GM21717 (cell line): Measurements from ENCODE around the gene ACOT13.
"Not testable (repeated sequence)": the region's sequence is repeated elsewhere in the genome, so short reads cannot be mapped to it uniquely, and the experiment has no call there.

Experiments used
- ATAC-seq: cut with Tn5 transposase; IDR thresholded peaks from one replicate; pipeline ENCODE4 v1.9.1; 2021; ENCODE audit warnings: mild to moderate bottlenecking, moderate library complexity; ENCODE audit not compliant: unreplicated experiment

ACOT13 gene

DNA sequence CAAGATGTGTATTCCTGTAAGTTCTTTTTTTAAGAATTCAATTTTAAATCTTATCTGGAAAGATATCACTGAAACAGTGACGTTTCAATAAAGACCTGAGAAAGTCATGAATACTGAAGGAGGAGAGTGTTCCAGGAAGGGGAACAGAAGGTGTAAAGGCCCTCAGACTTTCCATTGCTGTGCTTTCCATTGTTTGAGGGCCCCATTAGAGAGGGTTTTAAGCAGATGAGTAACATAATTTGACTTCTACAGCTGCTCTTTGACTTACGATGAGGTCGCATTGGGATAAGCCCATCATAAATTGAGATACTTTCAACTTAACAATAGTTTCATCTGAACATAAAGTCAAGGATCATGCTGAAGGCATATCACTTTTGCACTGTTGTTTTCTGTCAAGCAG is 24.7 kb downstream of the ACOT13 start:
- ATAC-seq = no peak

- no peak for ATAC-seq
These were observed 25.1 kb downstream of the ACOT13 start for GRCh38 chr6:24692003-24692402.

DNA sequence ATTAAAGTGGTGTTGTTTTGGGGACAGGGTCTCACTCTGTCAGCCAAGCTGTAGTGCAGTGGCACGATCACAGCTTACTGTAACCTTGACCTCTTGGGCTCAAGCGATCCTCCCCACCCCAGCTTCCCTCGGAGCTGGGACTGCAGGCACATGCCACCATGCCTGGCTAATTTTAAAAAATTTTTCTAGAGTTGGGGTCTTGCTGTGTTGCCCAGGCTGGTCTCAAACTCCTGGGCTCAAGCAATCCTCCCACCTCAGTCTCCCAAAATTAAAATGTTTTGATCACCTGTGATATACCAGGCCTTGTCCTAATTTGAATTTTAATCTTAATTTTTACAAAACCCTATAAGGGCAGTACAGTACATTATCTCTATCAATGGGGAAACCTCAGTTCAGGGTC is 25.5 kb downstream of the ACOT13 start:
- no peak for ATAC-seq

- no peak for ATAC-seq
These were observed 26.1 kb downstream of the ACOT13 start for GRCh38 chr6:24692848-24693592.

DNA sequence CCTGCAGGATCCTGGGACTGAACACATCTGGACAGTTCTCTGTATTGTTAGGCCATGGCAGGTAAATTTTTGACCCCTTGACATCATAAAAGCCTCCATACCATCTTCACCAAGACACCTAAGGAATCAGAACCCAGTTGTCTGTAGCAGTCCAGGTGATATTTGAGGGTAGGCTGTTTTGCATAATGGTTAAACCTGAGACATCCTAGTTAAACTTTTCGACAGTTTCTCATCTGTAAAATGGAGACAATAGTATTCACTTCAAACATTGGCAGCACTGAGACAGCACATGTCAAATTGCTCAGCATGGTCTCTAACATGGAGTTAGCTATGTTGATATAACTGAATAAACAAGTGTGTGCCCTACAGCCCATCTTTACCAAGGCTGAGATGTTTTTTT is 27.3 kb downstream of the ACOT13 start:
- no peak for ATAC-seq

DNA sequence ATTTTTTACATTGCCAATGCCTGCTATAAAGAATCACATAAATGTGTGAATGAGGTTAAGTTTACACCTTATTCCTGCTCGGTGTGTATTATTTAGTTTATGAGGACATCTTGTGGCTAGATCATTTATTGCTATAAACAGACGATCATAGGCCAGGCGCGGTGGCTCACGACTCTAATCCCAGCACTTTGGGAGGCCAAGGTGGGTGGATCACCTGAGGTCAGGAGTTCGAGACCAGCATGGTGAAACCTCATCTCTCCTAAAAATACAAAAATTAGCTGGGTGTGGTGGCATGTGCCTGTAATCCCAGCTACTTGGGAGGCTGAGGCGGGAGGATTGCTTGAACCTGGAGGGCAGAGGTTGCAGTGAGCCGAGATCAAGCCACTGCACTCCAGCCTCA is 28.8 kb downstream of the ACOT13 start:
- ATAC-seq = not testable (repeated sequence)

GRCh38 chr6:24696097-24696496 is 29.2 kb downstream of the ACOT13 start:
- ATAC-seq = no peak

- ATAC-seq = no peak
These were observed 32.9 kb downstream of the ACOT13 start for GRCh38 chr6:24699521-24700359.

DNA sequence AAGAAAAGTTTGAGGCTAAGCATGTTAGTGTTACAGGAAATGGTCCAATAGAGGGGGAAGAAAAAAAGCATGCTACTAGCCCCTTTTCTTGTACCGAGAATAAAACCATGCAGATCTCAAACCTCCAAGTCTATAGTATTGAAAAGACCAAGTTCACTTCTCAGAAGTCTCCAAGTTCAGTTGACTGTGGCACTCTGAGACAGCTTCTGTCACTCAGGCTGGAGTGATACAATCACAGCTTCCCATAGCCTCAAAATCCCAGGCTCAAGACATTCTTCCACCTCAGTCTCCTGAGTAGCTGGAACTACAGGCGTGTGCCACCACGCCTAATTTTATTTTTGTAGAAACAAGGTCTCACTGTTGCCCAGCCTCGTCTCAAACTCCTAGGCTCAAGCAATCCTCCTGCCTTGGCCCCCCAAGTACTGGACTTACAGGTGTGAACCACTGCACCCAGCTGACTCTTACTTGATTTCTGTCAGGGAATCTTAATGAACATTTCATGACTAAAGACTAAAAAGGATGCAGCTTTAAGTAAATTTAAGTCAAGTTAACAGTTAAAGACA is 35.9 kb downstream of the ACOT13 start:
- ATAC-seq = no peak

DNA sequence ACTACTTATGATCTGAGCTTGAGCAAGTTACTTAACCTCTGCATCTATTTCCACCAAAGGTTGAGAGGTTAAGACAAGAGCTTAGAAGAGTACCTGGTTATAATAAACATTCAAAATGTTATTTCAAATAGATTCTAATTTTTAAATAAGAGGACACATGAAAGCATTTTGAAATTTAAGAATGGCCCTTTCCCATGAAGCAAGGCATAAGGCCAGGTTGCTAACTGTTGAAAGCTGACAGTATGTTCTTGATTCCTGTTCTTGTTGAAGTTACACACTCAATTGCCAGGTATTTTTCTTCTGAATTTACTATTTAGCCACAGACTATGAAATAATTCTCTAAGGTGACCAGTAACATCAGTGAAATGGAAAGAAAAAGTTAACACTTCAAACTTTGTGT is 37.6 kb downstream of the ACOT13 start:
- ATAC-seq = no peak

DNA sequence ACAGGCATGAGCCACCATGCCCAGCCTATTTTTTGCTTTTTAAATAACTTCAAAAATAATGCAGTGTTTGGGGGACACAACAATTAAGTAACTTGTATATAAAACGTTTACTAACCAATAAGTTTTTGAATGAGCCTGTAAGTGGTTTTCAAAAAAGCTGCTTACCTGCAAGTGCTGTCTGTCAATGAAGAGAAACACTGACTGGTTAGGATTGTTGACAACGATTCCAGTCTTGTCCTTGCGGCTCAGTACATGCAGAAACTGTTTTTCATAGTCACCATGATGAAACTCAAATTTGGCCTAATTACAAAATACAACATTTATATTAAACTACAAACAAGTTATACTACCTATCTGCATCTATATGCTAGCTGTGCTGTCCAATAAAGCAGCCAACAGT is 41.7 kb downstream of the ACOT13 start:
- no peak for ATAC-seq

DNA sequence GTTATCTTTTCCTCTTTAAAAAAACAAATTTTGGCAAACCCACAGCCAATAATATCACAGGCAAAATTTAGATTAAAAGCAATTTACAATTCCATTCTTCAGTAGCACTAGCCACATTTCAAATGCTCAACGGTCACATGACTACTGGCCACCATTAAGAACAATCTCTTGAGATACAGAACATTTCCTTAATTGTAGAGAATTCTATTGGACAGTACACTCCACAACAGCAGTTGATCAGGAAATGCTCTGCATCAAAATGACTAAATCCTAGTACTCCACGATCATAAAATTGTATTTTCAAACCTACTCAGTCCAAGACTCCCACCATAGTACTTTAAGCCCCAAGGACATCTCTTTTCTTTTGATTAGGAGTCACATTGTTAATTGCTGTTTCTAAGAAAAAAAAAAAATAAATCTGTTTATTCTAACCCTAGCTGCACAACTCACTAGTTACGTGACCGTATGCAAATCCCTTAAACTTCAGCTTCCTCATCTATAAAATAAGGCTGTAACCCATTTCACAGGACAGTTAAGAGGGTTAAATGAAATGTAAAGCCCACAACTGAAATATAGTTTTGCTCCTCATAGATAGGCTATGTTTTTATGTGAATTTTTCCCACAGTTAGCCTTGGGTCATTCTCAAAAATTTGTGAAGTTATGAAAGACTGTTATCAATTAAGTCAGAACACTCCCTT is 42.3 kb downstream of the ACOT13 start:
- no peak for ATAC-seq

DNA sequence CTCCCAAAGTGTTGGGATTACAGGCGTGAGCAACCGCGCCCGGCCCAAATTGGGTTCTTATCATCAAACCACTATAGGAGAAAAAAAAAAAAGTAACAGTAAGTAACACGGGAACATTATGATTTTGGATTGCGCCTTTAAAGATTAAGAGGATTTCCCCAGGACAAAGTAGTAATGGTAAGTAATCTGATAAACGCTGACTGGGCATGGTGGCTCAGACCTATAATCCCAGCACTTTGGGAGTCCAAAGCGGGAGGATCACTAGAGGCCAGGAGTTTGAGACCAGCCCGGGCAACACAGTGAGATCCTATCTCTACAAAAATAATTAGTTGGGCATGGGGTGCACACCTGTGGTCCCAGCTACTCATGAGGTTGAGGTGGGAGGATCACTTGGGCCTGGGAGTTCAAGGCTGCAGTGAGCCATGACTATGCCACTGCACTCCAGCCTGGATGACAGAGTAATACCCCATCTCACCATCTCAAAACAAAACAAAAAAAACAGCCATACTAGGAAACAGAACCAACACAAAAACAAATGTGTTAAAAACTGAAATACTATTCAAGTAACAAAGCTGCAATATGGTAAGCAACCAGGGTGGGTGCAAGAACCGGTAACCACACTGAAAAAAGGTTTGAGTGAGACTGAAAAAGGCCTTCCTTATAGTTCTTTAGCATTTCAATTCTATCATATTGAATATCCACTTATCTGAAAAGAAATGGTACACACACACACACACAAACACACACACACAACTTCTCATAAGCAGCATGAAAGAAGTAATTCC is 43.8 kb downstream of the ACOT13 start:
- no peak for ATAC-seq

DNA sequence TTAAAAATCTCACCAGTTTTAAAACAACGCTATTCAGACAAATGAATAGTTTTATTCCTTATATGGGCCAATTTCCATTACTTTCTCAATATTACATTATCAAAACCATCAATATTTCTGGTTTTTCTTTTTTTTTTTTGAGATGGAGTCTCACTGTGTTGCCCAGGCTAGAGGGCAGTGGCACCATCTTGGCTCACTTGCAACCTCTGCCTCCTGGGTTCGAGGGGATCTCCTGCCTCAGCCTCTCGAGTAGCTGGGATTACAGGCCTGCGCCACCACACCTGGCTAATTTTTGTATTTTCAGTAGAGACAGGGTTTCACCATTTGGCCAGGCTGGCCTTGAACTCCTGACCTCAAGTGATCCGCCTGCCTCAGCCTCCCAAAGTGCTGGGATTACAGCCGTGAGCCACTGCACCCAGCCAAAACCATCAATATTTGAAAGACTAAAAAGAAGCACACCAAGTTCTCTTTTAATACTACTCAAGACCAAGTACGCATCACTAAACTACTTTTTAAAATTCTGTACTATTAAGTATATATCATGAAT is 49.8 kb downstream of the ACOT13 start:
- not testable (repeated sequence) for ATAC-seq

DNA sequence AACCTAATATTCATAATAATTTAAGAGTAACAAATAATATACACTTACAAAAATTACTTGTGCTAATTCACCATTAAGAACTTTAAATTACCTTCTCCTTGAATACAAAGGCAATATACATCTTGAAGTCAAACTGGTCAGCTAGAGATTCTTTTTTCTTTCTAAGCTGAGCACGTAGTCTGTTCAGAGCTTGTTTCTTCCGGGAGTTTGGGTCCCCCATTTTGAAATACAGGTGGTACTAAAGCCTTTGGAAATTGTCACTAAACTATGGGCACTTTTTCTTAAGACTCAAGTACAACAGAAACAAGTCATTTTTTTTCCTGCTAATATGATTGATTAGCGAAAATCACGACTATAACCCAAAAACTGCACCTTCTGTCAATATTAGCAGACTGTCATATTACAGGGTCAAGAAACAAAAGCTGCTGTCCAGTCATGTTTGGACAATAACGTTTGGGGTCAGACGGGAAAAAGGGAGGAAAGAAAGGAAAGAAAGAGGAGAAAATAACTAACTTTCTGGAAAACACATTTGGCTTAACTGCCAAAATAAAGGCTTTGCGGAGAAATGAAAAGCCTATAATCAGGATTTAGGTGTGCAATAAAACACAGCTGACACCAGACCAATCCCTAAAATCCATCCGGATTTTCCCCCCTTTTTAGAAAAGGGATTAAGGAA is 51.7 kb downstream of the ACOT13 start:
- ATAC-seq = no peak

GRCh38 chr6:24719125-24719971 is 52.5 kb downstream of the ACOT13 start, which contains the start of gene C6orf62:
Gene C6orf62 (minus strand): TSS chr6:24719154. CDS start chr6:24718668, 486 bp downstream.
- no peak for ATAC-seq

DNA sequence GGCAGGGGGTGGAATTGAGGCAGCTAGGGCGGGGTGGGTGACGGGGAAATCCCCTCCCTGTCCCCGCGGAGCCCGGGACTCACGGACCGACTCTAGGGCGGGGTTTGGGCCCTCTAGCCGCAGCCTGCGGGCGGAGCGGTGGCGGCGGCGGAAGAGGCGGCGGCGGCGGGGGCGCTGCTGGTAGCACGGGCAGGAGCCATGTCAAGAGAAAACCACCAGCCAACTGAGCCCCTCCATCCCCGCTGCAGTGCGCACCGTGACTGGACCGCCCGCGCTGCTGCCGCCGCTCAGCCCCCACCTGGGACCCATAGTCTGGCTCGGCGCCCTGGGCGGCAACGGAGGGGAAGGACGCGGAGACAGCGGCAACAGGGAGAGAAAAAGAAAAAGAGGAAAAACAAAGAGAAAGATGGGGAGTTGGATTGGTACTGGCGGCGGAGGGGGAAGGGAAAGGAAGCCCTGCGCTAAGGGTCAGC is 53.3 kb downstream of the ACOT13 start:
- ATAC-seq = peak; percentile 16

DNA sequence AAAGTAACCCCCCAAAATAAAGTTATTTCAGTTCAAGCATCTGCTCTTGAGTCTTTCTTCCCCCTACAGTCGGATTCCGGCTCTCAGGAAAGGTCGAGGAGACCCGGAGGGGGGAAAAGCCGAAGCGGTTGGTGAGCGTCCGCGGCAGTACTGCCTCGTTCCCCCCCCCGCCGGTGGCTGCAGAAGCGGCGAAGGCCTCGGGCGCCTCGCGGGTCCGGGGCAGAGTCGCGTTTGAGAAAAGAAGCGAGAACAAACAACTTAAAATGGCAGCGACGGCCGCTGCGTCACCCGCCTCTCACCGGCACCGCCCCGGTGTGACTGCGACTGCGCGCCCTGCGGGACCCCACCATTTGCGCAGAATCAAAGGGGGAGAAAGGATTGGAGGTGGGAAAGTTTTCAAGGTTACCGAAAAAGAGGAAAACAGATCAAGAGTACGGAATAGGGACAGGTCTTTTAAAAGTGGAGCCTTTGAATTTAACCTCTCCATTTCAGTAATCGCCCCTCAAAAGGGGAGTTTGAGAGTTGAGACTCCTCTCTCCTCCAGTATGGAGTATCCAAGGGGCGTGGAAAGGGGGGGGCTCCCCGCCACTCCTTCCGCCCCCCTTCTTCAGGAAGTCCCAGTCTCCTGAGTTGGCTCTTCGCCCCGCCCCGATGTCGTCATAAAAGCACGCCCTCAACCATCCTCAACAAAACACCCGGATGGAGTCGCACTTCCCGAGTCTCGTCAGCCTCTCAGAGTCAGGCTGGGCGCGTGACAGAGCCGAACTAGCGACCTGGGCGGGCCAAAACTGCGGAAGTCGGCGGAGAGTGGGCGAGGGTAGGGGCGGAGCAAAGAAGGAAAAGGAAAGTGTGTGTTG is 54.0 kb downstream of the ACOT13 start:
- ATAC-seq = peak; percentile 84
